Panc1 (cell line): ENCODE measurements around the gene KCNC3. TPM values are rescaled to one million over a fixed set of nuclear protein-coding genes. Genes with fewer than 3 reads are reported as not detected.

Experiments used
- ATAC-seq: fragments of 200-7000 bp; cut with Tn5 transposase; 2 replicates; pipeline ENCODE4 v1.9.1; 2020; ENCODE audit warnings: mild to moderate bottlenecking, moderate library complexity
- BruUV-seq: library from RNA; stranded (reverse); fragments of 400-500 nt; replicated peaks from 2 replicates; lab custom pipeline; 2021; lab: Mats Ljungman, UMichigan
- CTCF ChIA-PET: fragments of 300-600 bp; sonication (Branson Sonifier 250); formaldehyde crosslinking; loops from one replicate; lab custom pipeline; 2022; ENCODE audit warnings: antibody characterized with exemption; lab: Charles Lee
- POLR2A ChIA-PET: fragments of 300-600 bp; sonication (Branson Sonifier 250); formaldehyde crosslinking; loops from one replicate; lab custom pipeline; 2022; ENCODE audit warnings: antibody characterized with exemption; lab: Charles Lee
- DNase-seq: peaks from one replicate; pipeline ENCODE4 v3.0.0-alpha.2; 2010; ENCODE audit warnings: low read depth, low spot score
- H3K27ac ChIP-seq: 2 replicates; pipeline ENCODE4 v1.5.1; 2011; ENCODE audit warnings: mild to moderate bottlenecking, low read length, inconsistent platforms
- H3K27me3 ChIP-seq: fragments of 200-500 bp; sonication (Bioruptor generic); 2 replicates; pipeline ENCODE4 v1.6.0; 2014; ENCODE audit warnings: low read length, inconsistent platforms; ENCODE audit not compliant: control insufficient read depth, insufficient read depth
- H3K36me3 ChIP-seq: fragments of 200-500 bp; sonication (Bioruptor generic); 2 replicates; pipeline ENCODE4 v1.5.1; 2014; ENCODE audit warnings: inconsistent platforms, mild to moderate bottlenecking, low read length, moderate library complexity; ENCODE audit not compliant: control insufficient read depth, insufficient read depth
- H3K4me1 ChIP-seq: 2 replicates; pipeline ENCODE4 v1.5.1; 2011; ENCODE audit warnings: inconsistent platforms, mild to moderate bottlenecking, low read length, moderate library complexity; ENCODE audit not compliant: control insufficient read depth, insufficient read depth
- H3K4me3 ChIP-seq, 2 experiments: 2 replicates each; pipeline ENCODE4 v1.5.1; 2011 to 2012; ENCODE audit warnings: low read depth in 2 of 2, low read length in 2 of 2, mild to moderate bottlenecking in 2 of 2, inconsistent platforms in 1 of 2, moderate library complexity in 1 of 2
- H3K9me3 ChIP-seq: fragments of 200-500 bp; sonication (Bioruptor generic); 2 replicates; pipeline ENCODE4 v1.5.1; 2014; ENCODE audit warnings: low read depth, mild to moderate bottlenecking, inconsistent platforms, low read length, moderate library complexity; ENCODE audit not compliant: control insufficient read depth, insufficient read depth
- CTCF ChIP-seq: fragments of 450-650 bp; IDR thresholded peaks from 2 replicates; pipeline ENCODE4 v1.5.1; 2017; ENCODE audit warnings: mild to moderate bottlenecking
- POLR2AphosphoS5 ChIP-seq: IDR thresholded peaks from 2 replicates; pipeline ENCODE4 v1.6.1; 2012; ENCODE audit warnings: mild to moderate bottlenecking, low read depth, low read length, moderate library complexity
- REST ChIP-seq, 2 experiments: IDR thresholded peaks; 2 replicates each; pipeline ENCODE4 v1.6.1; 2011 to 2012; ENCODE audit warnings: low read depth in 2 of 2, control low read depth in 1 of 2, low read length in 1 of 2, mild to moderate bottlenecking in 1 of 2, moderate library complexity in 1 of 2; ENCODE audit not compliant: insufficient read depth in 1 of 2
- SIN3A ChIP-seq: IDR thresholded peaks from 2 replicates; pipeline ENCODE4 v1.6.1; 2012; ENCODE audit warnings: low read depth, mild to moderate bottlenecking, low read length, moderate library complexity, borderline replicate concordance; ENCODE audit not compliant: insufficient read depth
- TCF7L2 ChIP-seq: IDR thresholded peaks from 2 replicates; pipeline ENCODE4 v1.6.1; 2011; ENCODE audit warnings: mild to moderate bottlenecking, low read depth, low read length, inconsistent platforms
- in situ Hi-C: cut with HindIII; loops from 2 replicates; pipeline ENCODE4 v1.10.0; 2016; ENCODE audit warnings: low sequenced_read_pairs, low pct_unique_long_range_greater_than_20kb
- intact Hi-C: fragments of 100-400 bp; cut with micrococcal nuclease; formaldehyde crosslinking; loops from one replicate; pipeline ENCODE4 v1.10.0; 2022; ENCODE audit not compliant: unreplicated experiment
- total RNA-seq: library from RNA; stranded (reverse); gene quantifications from one replicate; pipeline ENCODE4 v1.2.1, GENCODE V29; 2021; ENCODE audit not compliant: unreplicated experiment

The KCNC3 gene
- total RNA-seq, 1 experiment from 2014 or later: 10.8 TPM

GRCh38 chr19:50314724-50315708 is 14.2 kb downstream of the KCNC3 start:
- BruUV-seq: no TSS peak
- no peak for ATAC-seq
- DNase-seq: no peak
- no peaks in the 10 kb centered on the region for H3K9me3 ChIP-seq
- ChIA-PET POLR2A (interaction anchor here (0.7 kb wide), 1 partner anchor 42 kb away, joined by 13 read pairs; no protein-coding TSS in a partner anchor), CTCF (interaction anchor here (0.7 to 0.9 kb wide), 2 partner anchors 14 to 159 kb away, joined by 4 to 8 read pairs; partner anchors contain the start of gene KCNC3)
- H3K4me1 ChIP-seq: peaks cover 4% of the 10 kb centered on the region; the same call in 1 of the 2 replicates
- no peaks in the 10 kb centered on the region for H3K36me3 ChIP-seq
- TF ChIP-seq CTCF (no peak), POLR2AphosphoS5 (no peak), TCF7L2 (no peak), SIN3A (no peak), REST (IDR thresholded peaks at IDR 0.05; ENCODE audit: insufficient read depth in 1 of 2, low read depth in 2 of 2, low read length in 1 of 2) (no peak)
- H3K4me3 ChIP-seq: peak overlapping the region in 1 of 2 experiments; percentile 11; a peak in 2 of 4 replicates
- in situ Hi-C loops: no loop called here
- intact Hi-C loops: no loop called here
- no peak overlapping the region for H3K27ac ChIP-seq
- H3K27me3 ChIP-seq: no peaks in the 10 kb centered on the region

- DNase-seq (no peak), ATAC-seq (no peak)
- BruUV-seq: no TSS peak
- intact Hi-C loops (no loop called here), in situ Hi-C loops (no loop called here)
- Histone ChIP-seq H3K4me1 (peaks cover 4% of the 10 kb centered on the region; the same call in 1 of the 2 replicates), H3K9me3 (no peaks in the 10 kb centered on the region), H3K4me3 (no peak overlapping the region), H3K27ac (no peak overlapping the region), H3K36me3 (no peaks in the 10 kb centered on the region), H3K27me3 (no peaks in the 10 kb centered on the region)
- TF ChIP-seq POLR2AphosphoS5: no peak
- TF ChIP-seq TCF7L2: no peak
- no peak for TF ChIP-seq REST (IDR thresholded peaks at IDR 0.05; ENCODE audit: insufficient read depth in 1 of 2, low read depth in 2 of 2, low read length in 1 of 2)
- TF ChIP-seq CTCF: no peak
- ChIA-PET POLR2A (interaction anchor here (0.6 to 0.7 kb wide), 3 partner anchors 15 to 130 kb away, joined by 6 to 13 read pairs (median 7); partner anchors contain the start of gene KCNC3), CTCF (no interaction called here)
Observed at GRCh38 chr19:50313812-50314536, 15.2 kb downstream of the KCNC3 start.
